ENCODE results near the gene SMCHD1.
"Not testable (repeated sequence)": the region's sequence is repeated elsewhere in the genome, so short reads cannot be mapped to it uniquely, and the experiment has no call there.

DNA sequence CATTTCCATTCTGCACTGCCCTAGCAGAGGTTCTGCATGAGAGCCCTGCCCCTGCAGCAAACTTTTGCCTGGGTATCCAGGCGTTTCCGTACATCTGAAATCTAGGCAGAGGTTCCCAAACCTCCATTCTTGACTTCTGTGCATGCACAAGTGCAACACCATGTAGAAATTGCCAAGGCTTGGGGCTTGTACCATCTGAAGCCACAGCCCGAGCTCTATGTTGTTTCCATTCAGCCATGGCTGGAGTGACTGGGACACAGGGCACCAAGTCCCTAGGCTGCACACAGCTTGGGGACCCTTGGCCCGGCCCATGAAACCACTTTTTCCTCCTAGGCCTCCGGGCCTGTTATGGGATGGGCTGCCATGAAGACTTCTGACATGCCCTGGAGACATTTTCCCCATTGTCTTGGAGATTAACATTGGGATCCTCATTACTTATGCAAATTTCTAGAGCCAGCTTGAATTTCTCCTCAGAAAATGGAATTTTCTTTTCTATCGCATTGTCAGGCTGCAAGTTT is 154.2 kb downstream of the SMCHD1 start:
- TF ChIP-seq, protein P1, sequence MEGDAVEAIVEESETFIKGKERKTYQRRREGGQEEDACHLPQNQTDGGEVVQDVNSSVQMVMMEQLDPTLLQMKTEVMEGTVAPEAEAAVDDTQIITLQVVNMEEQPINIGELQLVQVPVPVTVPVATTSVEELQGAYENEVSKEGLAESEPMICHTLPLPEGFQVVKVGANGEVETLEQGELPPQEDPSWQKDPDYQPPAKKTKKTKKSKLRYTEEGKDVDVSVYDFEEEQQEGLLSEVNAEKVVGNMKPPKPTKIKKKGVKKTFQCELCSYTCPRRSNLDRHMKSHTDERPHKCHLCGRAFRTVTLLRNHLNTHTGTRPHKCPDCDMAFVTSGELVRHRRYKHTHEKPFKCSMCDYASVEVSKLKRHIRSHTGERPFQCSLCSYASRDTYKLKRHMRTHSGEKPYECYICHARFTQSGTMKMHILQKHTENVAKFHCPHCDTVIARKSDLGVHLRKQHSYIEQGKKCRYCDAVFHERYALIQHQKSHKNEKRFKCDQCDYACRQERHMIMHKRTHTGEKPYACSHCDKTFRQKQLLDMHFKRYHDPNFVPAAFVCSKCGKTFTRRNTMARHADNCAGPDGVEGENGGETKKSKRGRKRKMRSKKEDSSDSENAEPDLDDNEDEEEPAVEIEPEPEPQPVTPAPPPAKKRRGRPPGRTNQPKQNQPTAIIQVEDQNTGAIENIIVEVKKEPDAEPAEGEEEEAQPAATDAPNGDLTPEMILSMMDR (IDR thresholded peaks at IDR 0.05): not testable (repeated sequence)
- not testable (repeated sequence) for TF ChIP-seq POLR2A (IDR thresholded peaks at IDR 0.05)

Measured in lower leg skin (tissue), 3 donors.